HG03442 (cell line): ENCODE results near the gene EMD.
A peak's percentile ranks its signal among the peaks of the same experiment; 100 is the strongest.
"Not testable (repeated sequence)": the region's sequence is repeated elsewhere in the genome, so short reads cannot be mapped to it uniquely, and the experiment has no call there.

Experiments
- ATAC-seq: cut with Tn5 transposase; IDR thresholded peaks from one replicate; pipeline ENCODE4 v1.9.1; 2021; ENCODE audit warnings: mild to moderate bottlenecking, moderate library complexity; ENCODE audit not compliant: unreplicated experiment

The EMD gene

GRCh38 chrX:154378799-154379568 is at the start of gene EMD:
Gene EMD (plus strand): TSS chrX:154379295. CDS start chrX:154379485, 190 bp downstream.
- peak; percentile 71 for ATAC-seq

- no peak for ATAC-seq
Measured at GRCh38 chrX:154332561-154332960, 46.5 kb upstream of the EMD start.

DNA sequence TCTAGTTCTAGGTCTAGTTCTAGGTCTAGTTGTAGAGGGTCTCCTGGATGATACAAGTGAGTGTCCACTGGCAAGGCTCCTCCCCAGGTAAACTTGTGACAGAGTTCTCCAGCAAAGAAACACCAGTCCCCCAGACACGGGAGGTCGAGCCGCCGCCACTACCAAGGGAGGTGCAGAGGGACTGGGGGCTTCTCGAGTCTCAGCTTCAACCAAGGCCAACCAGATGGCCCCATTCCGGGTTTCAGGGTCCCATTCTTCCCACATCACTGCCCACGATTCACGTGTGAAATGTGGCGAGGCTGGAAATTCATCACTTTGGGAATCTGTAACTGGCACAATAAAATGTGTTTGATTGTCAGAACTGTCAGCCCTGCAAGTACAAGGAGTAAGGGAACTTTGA is 46.0 kb upstream of the EMD start:
- no peak for ATAC-seq

- no peak for ATAC-seq
Measured at GRCh38 chrX:154333837-154334271, 45.2 kb upstream of the EMD start.

- no peak for ATAC-seq
Measured at GRCh38 chrX:154334496-154334895, 44.6 kb upstream of the EMD start.

DNA sequence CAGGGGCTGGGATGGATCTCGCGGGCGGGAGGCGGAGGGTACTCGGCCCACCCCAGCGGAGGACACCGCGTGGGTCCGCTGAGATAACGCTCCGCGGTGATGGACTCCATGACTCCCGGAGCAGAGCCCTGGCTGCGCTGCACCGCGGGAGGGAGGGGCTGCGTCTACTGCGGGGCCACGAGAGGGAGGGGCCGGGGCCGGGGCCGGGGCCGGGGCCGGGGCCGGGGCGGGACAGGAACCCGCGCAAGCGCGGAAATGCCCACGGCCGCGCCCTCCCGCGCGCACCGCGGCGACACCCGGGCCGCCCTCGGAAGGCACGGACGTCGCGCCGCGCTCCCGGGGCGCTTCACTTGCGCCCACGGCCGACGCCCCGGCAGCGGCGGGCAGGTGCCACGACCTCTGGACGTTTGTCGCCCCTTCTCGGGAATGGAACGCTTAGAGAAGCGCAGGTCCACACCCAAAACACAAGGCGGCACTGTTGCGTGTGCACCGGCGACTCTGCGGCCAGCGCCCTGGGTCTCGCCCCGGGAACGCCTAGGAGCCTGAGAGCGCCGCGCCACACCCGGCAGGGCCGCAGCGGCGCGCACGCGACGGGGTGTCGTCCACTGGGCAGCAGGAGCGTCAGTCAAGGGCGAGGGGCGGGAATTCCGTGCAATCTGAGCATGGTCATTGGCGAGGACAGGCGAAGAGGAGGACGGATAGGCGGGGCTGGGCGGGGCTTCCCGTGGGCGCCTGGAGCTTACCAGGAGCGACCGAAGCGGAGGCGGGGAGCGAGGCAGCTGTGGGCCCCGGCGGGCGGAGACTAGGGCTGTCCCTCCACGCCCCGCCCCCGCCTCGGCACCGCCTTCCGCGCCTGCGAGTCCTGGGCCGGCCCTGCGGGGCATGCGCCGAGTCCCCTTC is 37.4 kb upstream of the EMD start:
- peak; percentile 67 for ATAC-seq

GRCh38 chrX:154343063-154343462 is 36.0 kb upstream of the EMD start:
- ATAC-seq: not testable (repeated sequence)

GRCh38 chrX:154343620-154344019 is 35.5 kb upstream of the EMD start:
- not testable (repeated sequence) for ATAC-seq

DNA sequence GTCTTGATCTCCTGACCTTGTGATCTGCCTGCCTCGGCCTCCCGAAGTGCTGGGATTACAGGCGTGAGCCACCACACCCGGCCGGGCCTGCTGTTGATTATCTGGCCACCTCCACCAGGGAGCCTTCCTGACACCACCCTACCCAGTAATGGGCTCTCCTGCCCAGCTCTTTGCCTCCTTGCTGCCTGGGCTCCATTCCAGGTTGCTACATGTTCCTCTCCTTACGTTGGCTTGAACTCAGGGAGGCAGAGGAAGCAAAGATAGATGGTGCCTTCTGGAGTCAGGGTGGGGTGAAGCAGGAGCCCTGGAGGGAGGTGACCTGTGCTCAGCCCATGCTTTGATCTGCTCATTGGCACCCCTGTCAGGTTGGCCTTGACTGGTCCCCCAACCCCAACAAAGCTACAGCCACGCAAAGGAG is 31.0 kb upstream of the EMD start:
- ATAC-seq: no peak

GRCh38 chrX:154348646-154349358 is 30.3 kb upstream of the EMD start:
- ATAC-seq: no peak

DNA sequence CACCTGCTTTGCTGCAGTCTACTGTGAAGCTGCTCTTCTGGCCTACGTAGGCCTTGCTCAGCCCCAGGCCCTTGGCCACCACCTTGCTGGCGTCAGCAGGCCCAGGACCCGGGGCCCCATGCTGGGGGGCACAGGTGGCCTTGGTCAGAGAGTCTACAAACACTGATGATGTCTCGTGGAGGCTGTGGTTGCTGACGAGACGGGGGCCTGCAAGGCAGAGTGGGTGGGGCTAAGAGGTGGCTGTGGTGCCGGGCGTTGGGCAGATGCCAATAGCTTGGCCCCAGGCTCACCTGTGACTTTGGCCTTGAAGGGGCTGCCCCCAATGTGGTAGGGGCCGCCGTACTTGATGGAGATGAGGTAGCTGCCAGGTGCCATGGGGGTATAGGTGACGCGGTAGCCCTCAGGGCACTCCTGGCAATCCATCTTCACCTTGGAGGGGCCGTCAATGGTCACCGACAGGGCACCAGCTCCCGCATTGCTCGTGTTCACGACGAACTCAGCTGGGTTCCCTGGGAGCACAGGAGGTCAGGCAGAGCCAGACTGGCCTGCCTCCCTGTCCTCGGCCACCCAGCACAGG is 29.6 kb upstream of the EMD start:
- ATAC-seq: no peak

- ATAC-seq: no peak
Measured at GRCh38 chrX:154349979-154350378, 29.1 kb upstream of the EMD start.

DNA sequence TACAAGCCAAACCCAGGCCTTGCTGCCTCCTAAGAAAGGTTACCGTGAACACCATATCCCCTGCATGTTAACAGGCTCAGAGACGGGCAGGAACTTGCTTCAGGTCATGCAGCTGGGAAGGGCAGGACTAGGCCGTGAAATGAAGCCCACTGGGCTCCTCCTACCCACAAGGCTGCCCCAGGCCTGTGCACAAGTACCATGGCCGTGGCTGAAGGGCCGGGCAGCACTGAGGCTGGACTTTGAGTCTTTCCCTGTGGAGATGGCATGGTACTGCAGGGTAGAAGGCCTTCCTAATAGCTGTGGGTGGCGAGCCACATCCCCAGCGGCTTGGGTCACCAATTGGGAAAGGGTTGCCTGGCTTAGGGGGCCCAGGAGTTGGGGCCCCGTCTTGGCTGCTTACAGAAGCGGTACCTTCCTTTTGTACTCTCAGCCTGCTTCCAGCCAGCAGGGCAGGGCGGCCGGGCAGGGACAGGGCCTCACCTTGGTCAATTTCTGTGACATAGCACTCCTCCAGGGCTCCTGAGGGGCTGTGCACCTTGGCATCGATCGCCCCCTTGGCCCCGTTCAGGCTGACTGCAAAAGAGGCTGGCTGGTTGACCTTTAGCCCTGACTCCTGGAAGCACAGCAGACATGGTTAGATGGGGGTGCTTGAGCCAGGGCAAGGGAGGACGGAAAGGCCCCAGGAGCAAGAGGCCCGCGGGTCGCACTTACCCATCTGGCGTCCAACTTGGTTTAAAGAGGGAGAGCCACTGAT is 28.5 kb upstream of the EMD start:
- no peak for ATAC-seq

GRCh38 chrX:154351183-154352011 is 27.7 kb upstream of the EMD start:
- ATAC-seq: no peak

GRCh38 chrX:154352012-154352401 is 27.1 kb upstream of the EMD start:
- no peak for ATAC-seq

DNA sequence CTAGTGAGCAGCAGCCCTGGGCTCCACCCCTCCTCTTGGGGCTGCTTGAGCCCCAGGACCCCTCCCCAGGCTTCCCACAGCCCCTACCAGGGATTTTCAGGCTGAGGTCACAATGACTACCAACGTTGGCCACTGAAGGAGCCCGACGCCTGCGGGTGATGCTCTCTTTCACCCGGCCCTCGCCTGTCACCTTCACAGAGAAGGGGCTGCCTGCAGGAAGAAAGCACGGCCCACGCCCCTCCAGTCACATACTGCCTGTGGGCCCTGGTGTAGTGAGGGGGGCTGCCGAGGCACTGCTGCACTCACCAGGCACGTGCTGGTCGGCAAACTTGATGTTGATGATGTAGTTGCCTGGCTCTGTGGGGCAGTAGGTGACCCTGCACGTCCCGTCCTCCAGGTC is 26.6 kb upstream of the EMD start:
- ATAC-seq: no peak

- no peak for ATAC-seq
Measured at GRCh38 chrX:154353172-154353843, 25.8 kb upstream of the EMD start.

DNA sequence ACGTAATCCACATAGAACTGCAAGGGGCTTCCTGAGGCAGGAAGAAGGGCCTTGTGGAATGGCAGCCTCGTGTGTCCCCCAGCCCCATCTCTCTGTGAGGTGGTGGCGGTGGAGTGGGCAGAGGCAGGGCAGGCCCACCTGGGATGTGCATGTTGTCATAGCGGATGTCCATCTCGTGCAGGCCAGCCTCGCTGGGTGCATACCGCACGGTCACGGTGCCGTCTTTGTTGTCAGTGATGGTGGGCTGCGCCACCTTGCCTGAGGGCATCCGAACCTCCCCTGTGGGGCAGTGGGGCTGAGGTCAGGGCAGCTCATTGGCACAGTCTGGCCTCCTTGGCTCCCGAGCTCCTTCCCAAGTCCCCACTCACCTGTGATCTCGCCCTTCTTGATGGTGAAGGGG is 25.1 kb upstream of the EMD start:
- no peak for ATAC-seq

GRCh38 chrX:154354516-154354915 is 24.6 kb upstream of the EMD start:
- ATAC-seq: no peak
